Inferior parietal cortex (tissue), 1 donor: Measurements from ENCODE around the gene TELO2.

Experiments
- DNase-seq: peaks from one replicate; pipeline ENCODE4 v3.0.0-alpha.2; 2016; ENCODE audit errors: extremely low spot score

The TELO2 gene

DNA sequence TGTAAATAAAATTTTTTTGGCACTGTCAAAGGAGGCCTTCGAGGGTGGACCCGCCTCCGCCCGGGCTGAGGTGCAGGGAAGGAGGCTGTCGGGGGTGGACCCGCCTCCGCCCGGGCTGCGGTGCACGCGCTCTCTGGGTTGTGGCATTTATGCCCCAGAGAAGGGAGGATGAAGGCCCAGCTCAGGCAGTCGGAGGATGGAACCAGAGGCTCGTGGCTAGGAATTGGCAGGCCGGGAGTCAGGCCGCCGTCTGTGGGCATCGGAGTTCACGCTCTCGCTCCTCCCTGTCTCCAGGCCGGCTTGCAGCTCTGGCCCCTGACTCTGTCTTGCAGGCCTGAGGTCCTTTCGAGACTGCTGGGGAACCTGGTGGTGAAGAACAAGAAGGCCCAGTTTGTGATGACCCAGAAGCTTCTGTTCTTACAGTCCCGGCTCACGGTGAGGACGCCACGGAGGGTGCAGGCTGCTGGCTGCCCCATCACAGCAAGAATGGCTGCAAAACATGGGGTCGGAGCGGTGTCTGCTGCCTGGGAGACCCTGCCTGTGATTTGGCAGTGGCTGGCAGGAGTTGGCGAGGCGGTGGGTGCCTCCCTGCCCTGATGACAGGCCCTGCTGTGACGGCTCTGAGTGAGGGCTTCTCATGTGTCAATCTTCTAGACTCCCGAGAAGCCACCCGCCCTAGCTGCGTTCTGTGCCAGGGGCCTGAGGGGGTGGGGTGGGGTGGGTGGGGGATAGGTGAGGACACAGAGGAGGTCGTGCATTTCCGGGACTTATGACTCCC is 5.9 kb downstream of the TELO2 start:
- DNase-seq, result no peak

DNA sequence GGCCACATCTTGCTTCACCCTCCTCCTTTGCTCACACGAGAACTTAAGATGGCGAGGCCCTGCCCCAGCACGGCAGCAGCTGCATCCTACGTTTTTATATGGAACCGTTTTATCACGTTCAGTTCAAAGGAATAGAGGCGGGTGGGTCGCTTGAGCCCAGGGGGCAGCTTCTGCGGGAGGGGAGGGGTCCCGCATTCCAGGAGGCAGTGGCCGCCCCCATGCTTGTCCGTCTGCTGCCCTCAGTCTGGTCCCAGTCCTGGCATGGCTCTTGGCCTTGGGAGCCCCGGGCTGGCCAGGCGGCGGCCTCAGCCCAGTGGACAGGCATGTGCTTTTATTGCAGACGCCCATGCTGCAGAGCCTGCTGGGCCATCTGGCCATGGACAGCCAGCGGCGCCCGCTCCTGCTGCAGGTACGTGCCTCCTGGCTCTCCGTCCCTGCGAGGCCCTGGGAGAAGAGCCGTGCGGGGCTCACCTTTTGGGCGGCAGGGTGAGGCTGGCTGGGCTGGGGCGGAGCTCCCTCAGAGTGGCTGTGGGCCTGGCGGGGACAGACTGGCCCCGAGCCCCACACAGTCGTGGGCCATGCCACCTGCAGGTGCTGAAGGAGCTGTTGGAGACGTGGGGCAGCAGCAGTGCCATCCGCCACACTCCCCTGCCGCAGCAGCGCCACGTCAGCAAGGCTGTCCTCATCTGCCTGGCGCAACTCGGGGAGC is 6.8 kb downstream of the TELO2 start:
- DNase-seq, result no peak

DNA sequence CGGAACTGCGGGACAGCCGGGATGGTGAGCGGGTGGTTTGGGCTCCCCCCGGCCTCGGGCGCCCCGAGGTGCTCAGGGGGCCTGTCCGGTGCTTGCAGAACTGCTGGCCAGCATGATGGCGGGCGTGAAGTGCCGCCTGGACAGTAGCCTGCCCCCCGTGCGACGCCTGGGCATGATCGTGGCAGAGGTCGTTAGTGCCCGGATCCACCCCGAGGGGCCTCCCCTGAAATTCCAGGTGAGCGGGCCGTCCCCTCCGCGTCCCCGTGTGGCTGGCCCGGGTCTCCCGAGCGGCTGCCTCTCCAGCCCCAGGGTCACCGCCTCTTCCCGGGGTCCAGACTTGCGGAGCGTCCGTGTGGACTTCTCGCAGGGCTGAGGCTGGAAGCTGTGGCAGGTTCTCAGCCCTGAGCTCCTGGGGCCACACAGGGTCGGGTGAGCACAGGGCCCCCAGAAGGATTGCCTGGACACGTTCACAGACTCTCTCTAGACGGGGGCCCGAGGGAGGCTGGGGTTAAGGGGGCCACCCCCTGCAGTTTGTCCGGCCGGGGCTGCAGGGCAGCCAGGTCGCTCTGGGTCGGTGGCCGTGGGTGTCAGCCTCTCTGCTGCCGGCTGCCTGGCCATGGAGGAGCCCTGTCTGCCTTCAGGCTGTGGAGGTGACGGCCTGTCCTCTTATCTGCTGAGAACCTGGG is 7.4 kb downstream of the TELO2 start:
- DNase-seq, result no peak

DNA sequence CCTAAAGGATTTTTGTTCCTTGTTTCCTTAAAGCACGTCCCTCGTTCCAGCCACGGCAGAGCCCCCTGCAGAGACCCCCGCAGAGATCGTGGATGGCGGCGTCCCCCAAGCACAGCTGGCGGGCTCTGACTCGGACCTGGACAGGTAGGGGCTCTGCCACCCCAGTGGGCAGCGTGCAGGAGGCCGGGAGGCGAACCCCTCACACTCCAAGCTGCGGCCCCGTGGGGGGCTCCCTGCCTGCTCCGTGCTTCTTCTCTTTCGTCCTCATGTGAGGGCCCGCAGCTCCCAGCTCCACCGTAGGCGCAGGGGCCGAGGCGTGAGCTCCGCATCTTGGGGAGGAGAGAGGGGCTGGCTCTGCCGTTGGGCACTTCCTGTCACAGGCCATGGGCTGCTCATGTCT is 8.5 kb downstream of the TELO2 start:
- no peak for DNase-seq

DNA sequence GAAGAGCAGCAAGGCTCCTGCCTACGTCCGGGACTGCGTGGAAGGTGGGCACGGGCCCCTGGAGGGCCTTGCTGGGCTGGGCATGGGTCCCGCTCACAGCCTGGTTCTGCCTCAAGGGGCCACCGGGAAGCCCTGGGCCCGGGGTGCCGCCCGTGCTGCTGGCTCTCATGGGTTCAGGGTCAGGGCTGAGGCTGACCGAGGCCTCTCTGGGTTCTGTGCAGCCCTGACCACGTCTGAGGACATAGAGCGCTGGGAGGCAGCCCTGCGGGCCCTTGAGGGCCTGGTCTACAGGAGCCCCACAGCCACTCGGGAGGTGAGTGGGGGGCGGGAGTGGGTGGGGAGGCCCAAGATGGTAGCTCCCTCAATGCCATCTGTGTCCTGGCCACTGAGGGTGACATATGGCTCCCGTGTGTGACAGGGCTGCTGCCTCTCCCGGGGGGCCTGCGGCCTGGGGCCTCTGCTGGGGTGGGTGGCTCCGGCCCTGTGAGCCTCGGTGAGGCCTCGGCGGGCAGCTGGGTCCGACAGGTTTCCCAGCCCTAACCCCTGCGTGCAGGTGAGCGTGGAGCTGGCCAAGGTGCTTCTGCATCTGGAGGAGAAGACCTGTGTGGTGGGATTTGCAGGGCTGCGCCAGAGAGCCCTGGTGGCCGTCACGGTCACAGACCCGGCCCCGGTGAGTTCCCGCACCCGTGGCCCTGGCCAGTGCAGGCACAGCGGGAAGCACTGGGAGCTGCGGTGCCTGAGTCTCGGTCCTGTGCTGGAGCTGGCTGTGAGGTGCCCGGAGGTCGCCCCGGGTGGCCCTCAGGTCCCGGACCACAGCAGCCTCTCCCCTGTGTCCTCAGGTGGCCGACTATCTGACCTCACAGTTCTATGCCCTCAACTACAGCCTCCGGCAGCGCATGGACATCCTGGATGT is 9.2 kb downstream of the TELO2 start:
- DNase-seq, result no peak

DNA sequence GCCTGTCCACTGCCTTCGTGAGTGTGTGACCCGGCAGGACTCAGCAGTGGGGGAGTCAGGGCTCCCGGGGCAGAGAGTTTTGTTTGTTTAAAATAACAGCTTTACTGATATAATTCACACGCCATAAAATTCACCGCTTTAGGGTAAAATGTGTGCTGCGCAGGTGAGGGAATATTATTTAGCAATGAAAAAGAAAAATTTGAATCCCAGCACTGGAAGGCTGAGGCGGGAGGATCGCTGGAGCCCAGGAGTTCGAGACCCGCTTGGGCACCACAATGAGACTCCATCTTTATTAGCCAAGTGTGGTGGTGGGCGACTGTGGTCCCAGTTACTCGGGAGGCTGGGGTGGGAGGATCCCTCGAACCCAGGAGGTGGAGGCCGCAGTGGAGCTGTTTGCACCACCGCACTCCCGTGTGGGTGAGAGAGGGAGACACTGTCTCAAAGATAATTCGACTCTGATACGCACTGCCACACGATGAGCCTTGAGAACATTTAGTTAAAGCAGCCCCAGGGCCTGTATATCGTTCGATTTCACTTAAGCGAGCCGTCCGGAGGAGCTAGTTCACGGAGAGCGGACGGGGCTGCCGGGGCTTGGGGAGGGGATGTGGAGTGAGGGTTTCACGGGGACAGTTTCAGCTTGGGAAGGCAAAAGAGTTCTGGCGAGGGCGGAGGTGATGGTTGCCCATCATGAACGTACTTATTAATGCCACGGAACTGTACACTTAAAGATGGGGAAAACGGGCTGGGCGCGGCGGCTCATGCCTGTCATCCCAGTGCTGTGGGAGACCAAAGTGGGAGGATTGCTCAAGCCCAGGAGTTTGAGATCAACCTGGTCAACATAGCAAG is 10.2 kb downstream of the TELO2 start:
- DNase-seq, result no peak

DNA sequence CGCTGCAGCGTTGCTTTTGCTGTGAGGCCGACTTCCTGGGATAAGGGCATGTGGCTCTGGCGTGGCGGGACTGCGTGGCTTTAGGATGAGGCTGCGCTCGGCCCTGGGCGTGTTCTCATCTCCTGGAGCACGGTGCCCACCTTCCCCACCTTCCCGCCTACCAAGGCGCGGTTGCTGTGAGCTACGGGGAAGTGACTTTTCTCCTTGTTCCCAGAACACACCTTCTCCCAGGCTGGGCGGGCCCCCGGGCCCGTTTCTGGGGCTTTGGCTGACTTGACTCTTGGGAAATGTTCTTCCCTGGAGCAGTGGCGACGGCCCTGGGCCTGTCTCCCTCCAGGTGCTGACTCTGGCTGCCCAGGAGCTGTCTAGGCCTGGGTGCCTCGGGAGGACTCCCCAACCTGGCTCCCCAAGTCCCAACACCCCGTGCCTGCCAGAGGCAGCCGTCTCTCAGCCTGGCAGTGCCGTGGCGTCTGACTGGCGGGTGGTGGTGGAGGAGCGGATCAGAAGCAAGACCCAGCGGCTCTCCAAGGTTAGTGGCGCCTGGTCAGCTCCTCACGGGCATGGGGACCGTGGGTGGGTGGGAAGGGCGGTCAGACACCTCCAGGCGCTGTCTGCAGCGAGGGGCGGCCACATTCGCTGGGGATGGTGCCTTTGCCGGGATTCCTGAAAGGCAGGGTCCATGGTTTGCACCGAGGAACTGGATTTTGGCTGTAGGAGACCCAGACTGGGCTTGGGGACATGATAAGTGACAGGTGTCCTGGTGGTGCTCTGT is 12.1 kb downstream of the TELO2 start:
- DNase-seq, result no peak

DNA sequence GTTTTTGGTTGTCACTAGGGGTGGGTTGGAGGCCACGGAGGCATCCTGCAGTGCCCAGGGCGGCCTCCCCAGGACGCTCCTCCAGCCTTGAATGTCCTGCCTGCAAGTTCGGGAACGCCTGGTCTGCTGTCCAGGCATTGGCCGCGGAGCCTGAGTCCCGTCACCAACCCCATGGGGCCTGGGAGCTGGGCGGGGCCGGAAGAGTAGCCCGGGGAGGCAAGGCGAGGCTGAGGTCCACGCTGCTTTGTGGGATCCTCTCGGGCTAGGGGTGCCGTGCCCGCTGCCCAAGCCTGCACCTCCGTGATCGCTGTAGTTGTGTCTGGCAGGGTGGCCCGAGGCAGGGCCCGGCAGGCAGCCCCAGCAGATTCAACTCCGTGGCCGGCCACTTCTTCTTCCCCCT is 12.8 kb downstream of the TELO2 start:
- DNase-seq, result no peak

DNA sequence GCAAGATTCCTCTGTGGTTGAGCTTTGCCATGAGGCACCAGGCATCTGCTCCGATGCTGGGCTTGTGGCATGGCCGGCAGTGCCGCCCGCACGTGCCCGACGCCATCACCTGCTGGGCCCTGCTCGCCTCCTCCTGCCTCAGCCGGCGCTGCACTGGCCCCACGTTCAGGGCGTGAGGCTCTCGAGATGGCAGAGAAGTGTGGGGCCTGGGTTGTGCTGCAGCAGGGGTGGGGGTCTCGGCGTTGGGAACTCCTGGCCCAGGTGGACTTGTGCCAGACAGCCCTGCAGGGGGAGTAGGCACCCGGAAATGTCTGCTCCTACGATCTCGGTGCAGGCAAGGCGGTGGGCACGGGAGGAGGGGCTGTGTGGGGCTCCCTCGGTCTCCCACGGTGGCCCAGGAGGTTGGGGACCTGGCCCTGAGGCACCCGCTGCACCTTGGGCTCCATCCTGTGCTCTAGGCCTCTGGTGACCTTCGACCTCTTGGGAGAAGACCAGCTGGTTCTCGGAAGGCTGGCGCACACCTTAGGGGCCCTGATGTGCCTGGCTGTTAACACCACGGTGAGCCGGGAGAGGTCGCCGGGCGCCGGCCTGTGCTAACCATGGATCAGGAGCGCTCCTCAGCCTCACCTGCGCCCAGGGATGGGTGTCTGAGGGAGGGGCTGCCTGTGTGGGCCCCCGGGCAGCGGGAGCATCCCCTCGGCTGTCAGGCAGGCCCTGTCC is 13.5 kb downstream of the TELO2 start:
- DNase-seq, result no peak

DNA sequence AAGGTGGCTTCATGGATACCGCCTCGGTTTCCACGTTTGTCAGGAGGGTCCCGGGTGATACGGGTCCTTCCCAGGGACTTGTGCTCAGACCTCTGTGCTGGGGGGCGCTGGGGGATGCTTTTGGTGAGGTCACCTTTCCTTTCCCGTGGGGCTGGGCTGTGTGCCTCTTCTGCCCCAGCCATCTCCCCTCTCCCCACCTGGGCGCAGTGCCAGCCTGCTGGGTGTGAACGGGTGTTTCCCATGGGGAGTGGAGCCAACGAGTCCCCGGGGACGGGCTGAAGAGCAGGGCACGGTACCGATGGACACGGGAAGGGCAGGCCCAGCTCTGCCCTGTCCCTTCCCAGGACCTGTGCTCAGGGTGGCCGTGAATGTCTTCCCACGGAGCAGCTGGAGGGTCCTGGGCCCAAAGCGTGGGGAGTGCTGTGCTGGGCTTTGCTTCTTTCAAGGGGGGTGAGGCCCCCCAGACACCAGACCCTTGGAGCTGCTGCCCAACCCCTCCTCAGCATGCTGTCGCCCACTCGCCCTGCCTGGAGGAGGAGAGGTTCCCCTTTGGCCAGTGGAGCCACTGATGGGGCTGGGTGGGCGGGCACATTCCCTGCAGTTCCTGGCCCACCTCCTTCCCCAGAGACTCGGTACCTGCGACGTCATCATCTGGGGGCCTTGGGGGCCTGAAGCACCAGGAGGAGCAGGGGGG is 15.5 kb downstream of the TELO2 start:
- DNase-seq, result no peak

DNA sequence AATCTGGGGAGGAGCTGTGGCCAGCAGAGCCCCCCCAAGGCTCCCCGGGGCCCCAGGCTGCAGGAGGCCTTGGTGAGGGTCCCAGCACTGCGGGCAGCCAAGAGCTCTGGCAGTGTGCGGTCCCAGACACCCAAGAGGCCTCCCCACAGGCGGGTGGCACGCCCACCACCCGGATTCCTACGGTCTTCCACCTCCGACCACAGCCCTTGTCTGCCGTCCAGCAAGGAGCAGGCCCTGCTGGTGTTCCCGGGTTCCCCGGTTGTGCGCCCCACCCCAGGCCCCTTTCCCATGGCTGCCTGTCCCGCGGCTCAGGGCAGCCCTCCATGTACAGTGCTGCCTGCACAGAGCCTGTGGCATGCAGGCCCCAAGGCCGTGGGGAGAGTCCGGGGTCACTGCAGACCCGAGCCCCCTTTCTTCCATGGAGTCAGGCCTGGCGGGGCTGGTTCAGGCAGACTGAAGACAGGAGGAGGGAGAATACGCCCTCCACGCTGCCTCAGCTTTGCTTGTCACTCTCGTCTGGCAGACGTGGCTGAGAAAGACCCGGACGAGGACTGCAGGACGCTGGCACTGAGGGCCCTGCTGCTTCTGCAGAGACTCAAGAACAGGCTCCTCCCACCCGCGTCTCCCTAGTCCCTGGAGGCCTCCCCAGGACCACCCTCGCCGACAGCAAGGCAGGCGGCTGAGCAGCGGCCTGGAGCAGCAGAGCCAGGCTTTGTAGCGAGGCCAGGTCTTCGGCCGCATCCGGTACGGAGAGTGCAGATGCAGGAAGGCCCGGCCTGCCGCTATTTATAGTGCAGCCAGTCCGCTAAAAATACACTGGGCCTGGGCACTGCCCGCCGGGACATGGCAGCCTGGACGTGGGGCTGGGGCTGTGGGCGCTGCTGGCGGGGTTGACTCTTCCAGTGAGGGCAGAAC is 16.4 kb downstream of the TELO2 start:
- no peak for DNase-seq

DNA sequence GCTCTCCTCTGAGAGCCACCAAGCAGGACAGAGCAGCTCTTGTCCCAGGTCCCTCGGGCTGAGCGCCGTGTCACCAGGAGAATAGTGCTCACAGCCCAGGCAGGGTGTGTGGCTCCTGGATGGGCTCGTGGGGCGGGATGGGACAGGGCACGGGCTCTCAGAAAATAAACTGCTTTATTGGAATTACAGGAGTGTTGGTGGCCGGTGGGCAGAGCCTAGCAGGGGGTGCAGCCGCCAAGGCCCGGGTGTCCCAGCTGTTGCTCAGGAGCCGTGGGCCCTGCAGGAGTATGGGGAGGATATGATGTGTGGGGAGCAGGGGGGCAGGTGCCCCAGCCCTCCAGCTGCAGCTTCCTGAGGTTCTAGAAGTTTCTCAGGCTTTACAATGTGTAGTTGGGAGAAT is 17.1 kb downstream of the TELO2 start:
- no peak for DNase-seq

DNA sequence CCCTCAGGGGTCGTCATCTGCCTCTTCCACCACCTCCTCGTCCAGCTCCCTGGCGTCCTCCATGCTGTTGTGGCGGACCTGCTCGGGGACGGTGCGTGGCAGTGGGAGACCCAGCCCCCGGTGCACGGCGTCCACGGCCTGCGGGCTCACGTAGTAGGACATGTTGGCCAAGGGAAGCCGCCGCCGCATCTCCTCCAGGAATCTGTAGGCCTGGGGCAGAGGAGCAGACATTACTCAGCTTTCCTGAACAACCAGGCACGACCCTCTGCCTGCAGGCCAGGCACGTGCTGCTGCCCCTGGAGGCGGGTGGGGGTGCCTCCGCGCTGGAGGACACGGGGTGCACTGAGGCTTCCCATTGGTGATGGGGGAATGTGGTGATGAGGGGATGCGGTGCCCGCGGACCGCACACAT is 17.8 kb downstream of the TELO2 start:
- DNase-seq, result no peak

DNA sequence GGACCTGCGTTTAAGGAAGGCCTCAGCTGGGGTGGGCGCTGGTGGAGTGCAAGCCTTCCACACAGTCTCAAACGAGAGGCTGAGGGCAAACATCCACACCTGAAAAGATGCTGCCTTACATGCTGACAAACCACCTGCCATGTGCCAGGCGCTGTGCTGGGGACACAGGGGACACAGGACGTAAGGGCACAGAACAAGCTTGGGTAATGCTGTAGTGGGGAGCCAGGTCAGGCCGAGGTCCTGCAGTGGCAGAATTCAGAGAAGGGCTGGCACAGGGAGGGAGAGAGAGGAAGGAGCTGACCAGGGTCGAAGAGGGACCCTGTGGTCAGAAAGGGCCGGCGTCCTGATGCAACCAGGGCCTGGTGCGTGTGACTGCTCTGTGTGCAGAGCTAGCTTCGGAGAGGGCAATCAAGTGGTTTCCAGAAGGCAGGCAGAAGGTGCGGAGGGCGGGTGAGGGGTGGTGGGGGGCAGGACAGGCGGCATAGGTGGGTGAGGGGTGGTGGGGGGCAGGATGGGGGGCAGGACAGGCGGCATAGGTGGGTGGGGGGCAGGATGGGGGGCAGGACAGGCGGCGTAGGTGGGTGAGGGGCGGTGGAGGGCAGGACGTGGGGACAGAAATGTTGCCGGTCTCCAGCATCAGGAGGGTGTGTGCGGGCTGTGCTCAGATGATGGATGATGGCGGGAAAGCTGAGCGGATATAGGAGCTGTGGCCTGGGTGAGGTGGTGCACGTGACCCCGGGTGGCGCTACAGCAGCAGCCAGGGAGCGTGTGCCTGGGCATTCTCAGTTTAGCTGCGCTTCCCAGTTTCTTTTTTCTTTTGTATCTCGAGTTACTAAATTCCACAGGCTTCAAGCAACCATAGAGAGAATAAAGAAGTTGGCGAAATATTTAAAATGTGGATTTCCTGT is 18.8 kb downstream of the TELO2 start:
- DNase-seq, result no peak

DNA sequence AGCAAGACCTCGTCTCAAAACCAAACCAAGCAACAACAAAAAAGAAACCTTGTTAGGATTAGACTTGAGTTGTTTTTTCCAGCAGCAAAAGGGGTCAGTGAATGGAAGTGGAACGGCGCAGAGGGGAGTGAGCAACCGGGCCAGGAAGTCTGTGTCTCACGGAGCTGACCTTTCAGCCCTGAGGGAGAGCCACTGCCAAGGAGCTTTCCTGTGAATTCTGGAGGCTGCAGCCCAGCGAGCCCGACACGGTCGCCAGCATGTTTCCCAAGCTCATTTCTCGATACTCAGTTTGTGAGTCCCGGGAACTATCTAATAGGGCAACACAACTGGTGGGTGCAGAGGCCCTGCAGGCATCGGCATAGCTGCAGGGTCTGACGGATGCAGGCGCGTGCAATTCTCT is 19.6 kb downstream of the TELO2 start:
- no peak for DNase-seq

DNA sequence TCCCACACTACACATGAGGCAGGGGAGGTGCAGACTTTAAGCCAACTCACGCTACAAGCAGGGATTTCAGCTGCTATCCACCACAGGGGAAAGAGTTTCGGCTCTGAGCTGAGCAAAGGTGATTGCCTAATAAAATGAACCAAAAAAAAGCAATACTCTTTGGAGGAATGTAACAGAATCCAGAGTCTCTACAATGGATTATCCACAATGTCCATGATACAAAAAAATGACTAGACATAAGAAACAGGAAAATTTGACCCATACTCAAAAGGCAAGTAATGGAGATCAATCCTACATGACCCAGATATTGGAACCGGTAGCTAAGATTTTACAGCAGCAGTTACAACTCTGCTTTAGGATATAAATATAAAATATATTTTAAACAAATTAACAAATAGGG is 21.3 kb downstream of the TELO2 start:
- no peak for DNase-seq
